GM19463 (cell line): ENCODE results near the gene DRD4.

Source experiments
- ATAC-seq: cut with Tn5 transposase; IDR thresholded peaks from one replicate; pipeline ENCODE4 v1.9.1; 2021; ENCODE audit warnings: mild to moderate bottlenecking, moderate library complexity; ENCODE audit not compliant: unreplicated experiment

DRD4 gene

DNA sequence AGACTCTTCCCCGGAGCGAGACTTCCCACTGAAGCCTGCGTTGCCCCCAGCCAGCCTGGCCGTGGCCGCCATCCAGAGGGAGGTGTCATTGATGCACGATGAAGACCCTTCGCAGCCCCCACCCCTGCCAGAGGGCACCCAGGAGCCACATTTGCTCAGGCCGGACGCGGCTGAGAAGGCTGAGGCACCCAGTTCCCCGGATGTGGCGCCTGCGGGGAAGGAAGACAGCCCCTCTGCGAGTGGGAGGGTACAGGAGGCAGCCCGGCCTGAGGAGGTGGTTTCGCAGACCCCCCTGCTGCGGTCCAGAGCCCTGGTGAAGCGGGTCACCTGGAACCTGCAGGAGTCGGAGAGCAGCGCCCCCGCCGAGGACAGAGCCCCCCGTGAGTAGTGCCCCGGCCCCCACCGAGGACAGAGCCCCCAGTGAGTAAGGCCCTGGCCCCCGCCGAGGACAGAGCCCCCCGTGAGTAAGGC lies 27.7 kb upstream of the DRD4 start:
- no peak for ATAC-seq

DNA sequence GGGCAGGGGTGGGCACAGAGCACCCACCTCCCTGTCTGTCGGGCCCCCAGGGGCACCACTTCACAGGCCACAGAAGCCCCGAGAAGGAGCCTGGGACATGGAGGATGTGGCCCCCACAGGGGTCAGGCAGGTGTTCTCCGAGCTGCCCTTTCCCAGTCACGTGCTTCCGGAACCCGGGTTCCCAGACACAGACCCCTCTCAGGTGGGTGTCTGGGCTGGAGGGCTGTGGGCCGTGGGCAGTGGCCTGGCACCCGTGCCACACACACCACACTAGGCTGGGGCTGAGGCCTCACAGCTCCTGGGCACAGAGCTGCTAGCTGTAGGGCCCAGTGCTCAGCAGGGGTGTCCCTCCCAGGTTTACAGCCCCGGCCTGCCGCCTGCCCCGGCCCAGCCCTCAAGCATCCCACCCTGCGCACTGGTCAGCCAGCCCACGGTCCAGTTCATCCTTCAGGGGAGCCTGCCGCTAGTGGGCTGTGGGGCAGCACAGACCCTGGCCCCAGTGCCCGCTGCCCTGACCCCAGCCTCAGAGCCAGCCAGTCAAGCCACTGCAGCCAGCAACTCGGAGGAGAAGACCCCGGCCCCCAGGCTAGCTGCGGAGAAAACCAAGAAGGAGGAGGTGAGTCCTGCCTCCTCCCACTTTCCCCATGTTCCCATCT lies 26.8 kb upstream of the DRD4 start:
- no peak for ATAC-seq

DNA sequence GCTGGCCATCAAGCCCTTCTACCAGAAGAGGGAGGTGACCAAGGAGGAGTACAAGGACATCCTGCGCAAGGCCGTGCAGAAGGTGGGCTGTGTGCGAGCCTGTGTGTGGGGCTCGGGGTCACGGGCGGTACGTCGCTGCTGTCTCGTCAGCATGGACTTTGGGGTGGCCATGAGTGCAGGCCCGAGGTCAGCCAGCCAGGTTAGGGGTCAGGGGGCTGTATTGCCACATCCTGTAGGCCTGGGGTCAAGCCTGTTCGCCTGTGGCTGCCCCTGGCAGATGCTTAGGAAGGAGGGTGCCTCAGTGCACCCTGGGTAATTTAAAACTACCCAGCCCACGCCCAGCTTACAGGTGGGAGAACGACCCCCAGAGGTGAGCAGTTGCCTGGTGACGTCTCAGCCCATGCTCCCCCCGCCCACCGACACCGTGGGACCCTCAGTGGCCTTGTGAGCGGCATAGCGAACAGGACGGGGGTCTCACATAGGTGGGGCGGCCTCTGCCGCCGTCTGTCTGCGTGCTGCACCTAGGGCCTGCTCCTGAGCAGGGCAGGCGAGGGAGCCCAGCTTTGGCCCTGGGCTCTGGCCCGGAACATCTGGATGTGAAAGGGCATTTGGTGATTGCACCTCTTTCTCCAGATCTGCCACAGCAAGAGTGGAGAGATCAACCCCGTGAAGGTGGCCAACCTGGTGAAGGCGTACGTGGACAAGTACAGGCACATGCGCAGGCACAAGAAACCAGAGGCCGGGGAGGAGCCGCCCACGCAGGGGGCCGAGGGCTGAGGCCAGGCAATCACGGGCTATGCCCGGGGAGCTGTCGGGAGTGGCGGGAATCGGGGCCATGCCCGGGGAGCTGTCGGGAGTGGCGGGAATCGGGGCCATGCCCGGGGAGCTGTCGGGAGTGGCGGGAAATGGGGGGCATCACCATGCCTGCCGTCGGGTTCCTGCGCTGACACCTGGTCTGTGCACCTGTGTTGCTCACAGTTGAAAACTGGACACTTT lies 25.8 kb upstream of the DRD4 start:
- ATAC-seq = no peak

DNA sequence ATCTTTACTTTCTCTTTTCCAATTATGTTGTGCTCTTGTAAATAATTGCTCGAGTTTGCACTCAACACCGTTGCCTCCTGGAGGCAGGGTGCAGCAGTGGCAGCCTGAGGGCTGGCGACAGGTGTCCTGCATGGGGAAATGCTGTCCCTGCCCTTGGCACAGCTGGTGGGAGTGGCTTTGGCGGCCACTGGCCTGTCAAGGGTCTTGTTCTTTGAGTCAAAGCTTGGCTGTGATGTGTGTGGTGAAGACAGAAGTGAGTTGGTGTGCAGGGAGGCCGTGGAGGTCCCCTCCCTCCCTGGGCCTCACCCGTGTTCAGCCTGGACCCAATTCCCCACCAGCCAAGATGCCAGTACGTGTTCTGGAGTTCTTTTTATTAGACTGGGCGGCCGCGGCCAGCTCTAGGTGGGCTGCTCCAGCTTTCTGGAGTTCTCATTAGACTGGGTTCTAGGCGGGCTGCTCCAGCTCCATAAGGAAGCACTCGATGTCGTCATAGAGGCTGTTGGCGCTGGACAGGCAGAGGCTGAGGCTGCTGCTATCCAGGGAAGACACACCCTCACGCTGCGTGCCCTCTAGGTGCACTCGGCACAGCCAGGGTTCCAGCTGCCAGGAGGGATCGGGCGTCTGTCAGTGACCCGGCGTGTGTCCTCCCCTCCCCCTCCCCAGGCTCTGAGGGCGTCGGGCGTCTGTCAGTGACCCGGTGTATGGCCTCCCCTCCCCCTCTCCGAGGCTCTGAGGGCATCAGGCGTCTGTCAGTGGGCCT lies 24.7 kb upstream of the DRD4 start:
- ATAC-seq = no peak

DNA sequence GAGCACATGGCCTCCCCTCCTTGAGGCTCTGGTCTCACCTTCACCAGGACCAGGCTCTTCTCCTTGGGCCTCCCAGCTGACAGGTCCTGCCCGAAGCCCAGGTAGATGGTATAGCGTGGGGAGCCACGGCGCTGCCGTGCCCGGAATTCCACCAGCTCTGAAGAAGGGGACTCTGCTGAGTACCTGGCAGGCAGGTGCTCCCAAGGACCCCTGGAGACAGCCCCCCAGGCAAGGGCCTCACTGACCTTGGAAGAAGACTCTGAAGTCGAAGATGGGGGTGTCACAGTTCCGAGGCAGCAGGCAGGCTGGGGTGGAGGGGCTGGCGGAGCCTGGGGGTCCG lies 24.1 kb upstream of the DRD4 start:
- ATAC-seq = no peak

DNA sequence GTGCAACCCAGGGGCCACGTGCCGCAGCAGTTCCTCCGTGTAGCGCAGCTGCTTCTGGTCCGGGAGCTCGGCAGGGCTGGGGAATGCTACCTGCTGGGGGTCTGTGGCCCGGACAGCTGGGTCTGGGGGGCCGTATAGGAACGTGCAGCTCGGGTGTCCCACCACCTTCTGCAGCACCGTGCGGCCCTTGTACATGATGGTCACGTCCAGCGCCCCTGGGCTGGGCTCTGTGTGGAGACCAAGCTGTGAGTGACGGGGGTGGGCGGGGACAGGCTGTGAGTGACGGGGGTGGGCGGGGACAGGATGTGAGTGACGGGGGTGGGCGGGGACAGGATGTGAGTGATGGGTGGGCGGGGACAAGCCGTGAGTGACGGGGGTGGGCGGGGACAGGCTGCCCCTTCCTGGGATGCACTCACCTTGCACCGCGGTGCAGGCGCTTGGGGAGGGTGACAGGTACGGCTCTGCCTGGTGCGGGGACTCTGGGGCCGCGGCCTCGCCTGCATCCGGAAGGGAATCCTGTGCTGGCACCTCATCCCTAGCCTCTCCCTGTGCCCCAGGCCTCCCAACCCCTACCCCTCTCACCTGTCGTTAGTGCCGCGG lies 23.6 kb upstream of the DRD4 start:
- no peak for ATAC-seq

DNA sequence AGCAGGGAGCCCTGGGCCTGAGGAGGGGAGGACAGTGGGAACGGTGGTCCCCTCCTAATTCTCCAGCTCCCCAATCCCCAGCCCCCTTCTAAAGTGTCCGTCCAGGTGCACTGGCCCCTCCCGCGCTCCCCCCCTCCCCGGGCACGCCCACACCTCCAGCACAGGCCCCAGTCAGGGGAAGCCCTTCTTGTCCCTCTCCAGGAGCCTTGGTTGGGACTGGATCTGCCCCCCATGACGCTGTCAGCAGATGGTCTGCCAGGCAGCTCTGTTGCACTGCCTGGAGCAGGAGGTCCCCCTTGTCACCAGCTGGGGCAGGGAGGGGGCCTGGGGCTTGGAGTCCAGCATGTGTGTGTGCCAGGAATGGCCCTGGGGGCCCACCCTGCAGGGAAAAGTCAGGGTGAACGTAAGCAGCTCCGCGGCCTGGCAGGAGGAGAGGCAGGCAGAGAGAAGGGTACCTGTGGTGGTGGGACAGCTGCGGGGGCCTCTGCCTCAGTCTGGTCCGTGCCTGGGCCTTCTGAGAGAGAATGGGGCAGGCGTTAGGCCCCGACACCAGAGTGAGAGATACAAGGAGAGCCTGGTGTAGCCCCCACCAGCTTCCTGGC lies 22.9 kb upstream of the DRD4 start:
- ATAC-seq = no peak

DNA sequence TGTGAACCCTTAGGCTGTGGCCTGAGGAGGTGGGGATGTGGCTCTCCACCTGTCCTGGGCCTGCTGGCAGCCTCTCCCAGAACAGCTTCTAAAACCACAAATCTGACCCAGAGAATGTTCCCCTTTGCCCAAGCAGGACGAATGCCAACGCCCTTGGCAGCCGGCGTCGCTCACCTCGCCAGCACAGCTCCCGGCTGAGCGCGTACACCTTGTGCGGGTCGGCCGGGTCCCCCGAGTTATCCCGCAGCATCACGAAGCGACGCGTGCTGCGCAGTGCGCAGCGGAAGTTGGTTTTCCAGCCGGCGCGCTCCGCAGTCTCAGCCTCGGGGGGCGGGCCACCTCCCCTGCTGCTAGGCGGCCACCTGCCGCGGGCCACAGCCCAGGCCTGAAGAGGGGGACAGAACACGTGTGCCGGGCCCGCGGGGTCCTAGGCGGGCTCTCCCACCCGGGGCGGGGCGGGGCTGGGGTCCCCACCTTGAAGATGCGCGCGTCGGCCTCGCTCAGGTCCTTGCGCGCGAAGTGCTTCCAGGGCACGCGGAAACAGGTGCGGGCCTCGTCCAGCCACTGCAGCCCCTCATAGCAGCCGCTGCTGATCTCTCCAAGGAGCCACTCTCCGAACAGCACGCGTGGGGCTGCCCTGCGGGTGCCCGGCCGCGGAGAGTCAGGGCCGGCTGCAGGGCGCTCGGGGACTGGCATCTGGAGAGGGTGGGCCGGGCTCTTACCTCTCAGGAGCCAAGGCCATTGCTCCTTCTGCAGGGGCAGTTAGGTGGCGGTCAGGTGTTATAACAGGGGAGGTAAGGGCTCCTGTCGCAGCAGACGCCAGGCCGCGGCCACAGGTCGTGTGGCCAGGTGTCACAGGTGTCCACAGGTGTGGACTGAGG lies 22.2 kb upstream of the DRD4 start:
- ATAC-seq = no peak

DNA sequence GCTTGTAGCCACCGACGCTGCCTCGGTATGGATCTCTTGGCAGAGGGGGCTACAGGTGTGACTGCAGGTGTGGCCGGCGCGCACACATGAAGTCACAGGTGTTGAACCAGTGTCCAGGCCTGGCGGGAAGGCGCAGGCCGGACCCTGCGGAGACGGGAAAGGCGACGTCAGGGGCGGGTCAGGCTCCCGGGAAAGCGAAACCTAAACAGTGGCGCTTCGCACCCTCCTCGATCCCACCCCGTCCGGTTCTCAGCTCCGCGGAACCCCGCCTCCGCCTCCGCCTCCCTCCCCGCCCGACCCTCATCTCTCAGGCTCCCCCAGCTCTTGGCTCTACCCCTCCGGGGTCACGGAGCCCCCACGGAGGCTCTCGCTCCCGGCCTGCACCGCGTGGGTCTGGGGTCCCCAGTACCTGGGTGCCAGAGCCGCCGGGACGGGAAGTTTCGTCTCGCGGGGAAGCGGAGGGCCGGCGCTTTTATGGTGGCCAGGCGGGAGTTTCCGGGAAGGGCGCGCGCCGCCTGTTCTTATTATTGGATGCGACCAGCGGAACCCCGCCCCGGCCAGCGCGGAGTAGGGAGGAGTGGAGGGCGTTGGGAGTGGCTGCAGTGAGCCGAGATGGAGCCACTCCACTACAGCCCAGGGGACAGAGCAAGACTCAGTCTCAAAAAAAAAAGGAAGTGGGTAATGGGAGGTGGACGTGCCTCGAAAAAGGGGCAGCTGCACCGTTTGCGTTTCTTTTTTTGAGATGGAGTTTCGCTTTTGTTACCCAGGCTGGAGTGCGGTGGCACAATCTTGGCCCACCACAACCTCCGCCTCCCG lies 21.4 kb upstream of the DRD4 start, which contains the start of gene IRF7:
Gene IRF7, minus strand, starts transcription at position 447 of the 816 bp plus-strand sequence. CDS start 586 bp downstream, outside the sequence.
- peak; percentile 84 for ATAC-seq

DNA sequence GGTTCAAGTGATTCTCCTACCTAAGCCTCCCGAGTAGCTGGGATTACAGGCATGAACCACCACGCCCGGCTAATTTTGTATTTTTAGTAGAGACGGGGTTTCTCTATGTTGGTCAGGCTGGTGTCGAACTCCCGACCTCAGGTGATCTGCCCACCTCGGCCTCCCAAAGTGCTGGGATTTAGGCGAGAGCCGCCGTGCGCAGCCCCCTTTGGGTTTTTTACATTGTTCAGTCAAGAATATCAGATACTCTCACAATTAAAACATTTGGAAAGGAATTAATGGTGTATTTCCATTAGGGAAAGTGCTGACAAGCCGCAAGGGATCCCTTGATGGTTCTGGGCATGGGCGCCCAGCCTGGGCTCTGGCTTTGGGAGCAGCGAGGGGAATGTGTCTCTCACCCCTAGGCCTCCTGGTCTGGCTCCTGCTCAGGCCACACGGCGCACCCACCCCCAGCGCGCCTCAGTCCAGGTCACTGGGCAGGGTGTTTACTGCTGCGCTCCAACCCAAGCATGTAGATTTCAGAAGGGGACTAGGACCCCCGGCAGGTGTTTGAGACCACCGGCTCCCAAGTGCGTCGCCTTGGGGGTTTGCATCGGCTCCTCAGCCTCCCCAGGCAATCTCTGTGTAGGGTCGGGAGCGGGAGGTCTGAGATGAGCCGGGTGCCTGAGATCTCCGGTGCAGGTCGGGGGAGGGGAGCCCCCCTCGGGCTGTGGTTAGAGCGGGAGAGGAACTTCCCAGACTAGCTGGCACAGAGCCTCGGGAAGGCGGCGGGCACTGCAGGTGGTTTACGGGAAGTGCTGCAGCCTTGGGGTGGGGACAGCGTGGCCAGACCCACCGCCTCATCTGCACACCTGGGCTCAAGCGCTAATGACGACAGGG lies 20.5 kb upstream of the DRD4 start:
- no peak for ATAC-seq

DNA sequence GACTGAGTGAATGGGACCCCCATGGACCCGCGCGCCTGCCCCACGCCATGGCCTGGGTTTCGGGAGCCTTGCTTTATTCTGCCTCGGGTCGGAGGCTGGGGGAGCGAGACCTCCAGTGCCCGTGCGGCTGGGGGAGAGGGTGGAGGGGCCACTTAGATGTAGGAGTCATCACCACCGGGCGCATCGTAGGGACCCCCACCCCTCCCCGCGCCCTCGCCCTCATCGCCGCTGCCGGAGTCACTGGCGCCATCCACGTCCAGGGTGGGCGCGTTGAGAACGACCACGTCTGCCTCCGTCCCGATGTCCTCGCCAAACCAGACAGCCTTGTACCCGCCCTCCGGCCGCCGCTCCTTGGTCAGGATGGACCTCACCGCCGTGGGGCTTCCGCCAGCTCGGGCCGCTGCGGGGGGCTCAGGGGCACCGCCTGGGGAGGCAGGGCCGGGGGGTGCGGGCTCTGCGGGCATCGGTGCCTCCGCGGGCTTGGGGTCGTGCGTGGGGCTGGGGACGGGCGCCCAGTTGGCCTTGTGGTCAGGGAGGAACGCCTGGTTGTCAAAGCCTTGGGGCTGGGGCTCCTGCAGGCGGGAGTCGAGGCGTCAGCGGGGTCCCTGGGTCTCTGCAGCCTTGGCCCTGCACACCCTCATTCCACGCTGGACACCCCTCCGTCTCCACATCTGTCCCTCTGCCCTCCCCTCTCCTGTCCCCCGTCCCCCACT lies 19.7 kb upstream of the DRD4 start:
- no peak for ATAC-seq

DNA sequence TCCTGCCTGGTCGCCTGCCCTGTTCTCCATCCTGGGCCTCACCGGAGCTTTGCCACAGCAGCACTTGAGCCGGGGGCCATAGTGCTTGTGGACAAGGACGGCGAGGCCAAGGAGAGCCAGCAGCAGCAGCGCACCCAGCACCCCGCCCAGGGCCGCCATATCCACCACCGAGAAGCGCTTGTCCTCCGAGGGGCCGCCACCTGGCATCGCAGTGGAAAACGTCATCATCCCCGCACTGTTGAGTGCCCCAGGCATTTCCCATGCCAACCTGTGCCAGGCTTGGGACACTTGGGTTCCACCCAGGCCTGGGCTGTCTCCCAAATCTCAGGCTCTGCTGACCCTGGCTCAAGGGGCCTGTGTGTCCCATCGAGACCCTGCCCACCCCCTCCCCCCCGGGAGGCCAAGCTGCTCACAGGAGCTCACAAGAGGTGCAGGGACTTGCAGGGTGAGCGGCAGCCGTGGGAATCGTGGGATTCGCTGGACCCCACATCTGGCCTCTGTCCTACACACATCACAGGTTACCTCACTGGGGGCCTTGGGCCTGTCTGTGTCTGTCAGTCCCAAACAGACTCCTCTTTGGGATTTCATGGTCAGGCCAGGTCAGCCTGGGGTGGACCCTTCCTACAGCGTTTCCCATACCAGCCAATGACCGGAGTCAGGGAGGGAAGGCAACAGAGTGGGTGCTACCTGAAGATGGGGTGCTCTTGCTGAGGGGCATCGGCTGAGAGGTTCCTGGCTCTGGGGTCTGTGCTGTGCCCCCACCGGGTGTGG lies 19.0 kb upstream of the DRD4 start:
- no peak for ATAC-seq

DNA sequence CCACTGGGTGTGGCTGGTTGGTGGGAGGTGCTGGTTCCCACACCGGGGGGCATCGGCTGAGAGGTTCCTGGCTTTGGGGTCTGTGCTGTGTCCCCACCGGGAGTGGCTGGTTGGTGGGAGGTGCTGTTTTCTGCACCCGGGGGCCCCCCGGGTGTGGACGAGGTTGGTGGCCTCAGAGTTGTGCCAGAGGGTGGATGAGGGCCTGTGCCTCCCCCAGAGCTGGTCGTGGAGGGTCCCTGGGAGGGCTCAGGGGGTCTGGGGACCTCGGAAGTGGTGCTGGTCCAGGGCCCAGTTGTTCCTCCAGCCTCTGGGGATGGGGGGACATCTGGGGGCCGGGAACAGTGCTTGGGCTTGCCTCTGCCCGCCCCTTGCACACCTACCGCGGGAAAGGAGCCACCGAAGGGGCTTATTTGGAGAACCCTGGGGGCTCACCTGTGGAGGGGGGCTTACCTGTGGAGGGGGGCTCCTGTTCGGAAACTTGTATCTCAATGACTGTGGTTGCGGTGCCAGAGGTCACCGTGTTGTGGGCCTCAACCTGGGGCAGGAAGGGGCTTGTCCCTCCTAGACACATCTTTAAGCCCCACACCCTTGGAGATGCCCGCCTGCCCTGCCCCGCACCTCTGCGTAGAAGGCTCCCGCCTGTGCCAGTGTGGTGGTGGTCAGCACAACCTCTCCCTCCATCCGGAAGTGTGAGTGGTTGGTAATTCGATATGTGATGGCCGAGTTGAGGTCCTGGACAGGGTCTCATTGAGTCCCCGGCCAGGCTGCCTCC lies 18.0 kb upstream of the DRD4 start:
- ATAC-seq = no peak

DNA sequence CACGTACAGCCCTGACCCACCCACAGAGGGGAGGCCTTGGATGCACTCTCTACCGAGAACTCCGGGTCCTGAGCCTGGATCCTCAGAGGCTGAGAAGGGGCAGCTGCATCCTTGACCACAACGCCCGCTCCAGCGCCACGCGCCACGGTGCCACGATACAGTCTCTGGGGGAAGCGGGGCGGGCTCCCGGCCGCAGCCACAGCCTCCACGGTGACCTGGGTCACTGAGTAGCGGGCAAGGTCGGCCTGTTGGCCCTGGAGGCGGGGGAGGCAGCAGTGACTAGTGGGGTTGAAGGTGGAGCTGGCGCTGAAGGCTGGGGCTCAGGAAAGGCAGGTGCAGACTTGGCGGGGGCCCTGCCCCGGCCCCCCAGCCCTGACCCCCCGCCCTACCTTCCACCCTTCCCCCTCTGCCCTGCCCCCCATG lies 17.4 kb upstream of the DRD4 start:
- no peak for ATAC-seq

DNA sequence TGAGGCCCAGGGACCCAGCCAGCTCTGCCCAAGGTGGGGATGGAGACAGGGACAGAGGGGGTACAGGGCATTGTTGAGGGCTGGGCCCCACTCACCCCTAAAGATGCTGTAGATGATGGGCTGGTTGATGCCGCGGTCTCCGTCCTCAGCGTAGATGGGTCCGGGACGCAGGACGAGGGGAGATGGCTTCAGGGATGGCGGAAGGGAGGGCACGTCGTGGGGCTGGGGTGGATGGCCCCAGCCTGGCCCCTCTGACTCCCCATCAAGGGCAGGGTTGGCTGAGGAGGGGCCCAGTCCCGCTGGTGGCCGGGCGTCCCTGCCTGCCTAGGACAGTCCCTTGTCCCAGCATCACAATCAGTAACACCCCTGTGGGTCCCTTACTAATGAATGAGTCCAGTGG lies 16.9 kb upstream of the DRD4 start:
- ATAC-seq = no peak
